Measurements from ENCODE around the gene TRAF3.

Gene TRAF3

GRCh38 chr14:102805941-102806340 is 28.7 kb downstream of the TRAF3 start:
- no CpG with 5 or more reads among the region's 5 CpGs for WGBS (ENCODE audit: extremely low coverage, insufficient coverage, insufficient read length)
- H2BK120ac ChIP-seq (ENCODE audit: insufficient read depth, low read length, poor library complexity), result no peak overlapping the region

GRCh38 chr14:102806447-102806846 is 29.2 kb downstream of the TRAF3 start:
- H2BK5ac ChIP-seq (ENCODE audit: low read depth, low read length, poor library complexity), result no peak overlapping the region
- H3K79me1 ChIP-seq (ENCODE audit: low read length), result no peaks in the 10 kb centered on the region
- WGBS (ENCODE audit: extremely low coverage, insufficient coverage, insufficient read length), result no CpG with 5 or more reads among the region's 4 CpGs
- H4K12ac ChIP-seq (ENCODE audit: low read depth, low read length), result no peak overlapping the region
- DNase-seq, result no peak
- no peaks in the 10 kb centered on the region for H3K9me3 ChIP-seq (ENCODE audit: insufficient read depth, low read depth, low read length)
- no peak overlapping the region for H3K4ac ChIP-seq (ENCODE audit: low read depth, low read length)
- no peak overlapping the region for H2AK5ac ChIP-seq (ENCODE audit: low read length)
- no peak overlapping the region for H3K9ac ChIP-seq (ENCODE audit: low read length)
- no peak overlapping the region for H3K4me2 ChIP-seq (ENCODE audit: low read length)
- no peaks in the 10 kb centered on the region for H3K79me2 ChIP-seq (ENCODE audit: control insufficient read depth, insufficient read depth, low read length, poor library complexity)
- no peak overlapping the region for H2BK12ac ChIP-seq (ENCODE audit: low read length)
- no peak overlapping the region for H3K18ac ChIP-seq (ENCODE audit: low read length)
- no peak overlapping the region for H2AFZ ChIP-seq (ENCODE audit: insufficient read depth, low read length, poor library complexity)
- H3K23ac ChIP-seq (ENCODE audit: low read length), result no peak overlapping the region
- no peak overlapping the region for H4K8ac ChIP-seq (ENCODE audit: low read depth, low read length)
- H3K27ac ChIP-seq (ENCODE audit: low read depth, low read length), result no peak overlapping the region
- H2BK120ac ChIP-seq (ENCODE audit: insufficient read depth, low read length, poor library complexity), result no peak overlapping the region
- H3K4me3 ChIP-seq (ENCODE audit: low read depth, low read length), result no peak overlapping the region
- H3K27me3 ChIP-seq (ENCODE audit: insufficient read depth, low read length), result no peaks in the 10 kb centered on the region
- peaks cover 6 to 7% of the 10 kb centered on the region in 2 experiments for H3K4me1 ChIP-seq (ENCODE audit: control insufficient read depth in 1 of 2, insufficient read depth in 2 of 2, low read length in 2 of 2)
- no peak overlapping the region for H3K14ac ChIP-seq (ENCODE audit: low read length)
- no peaks in the 10 kb centered on the region for H3K36me3 ChIP-seq (ENCODE audit: control insufficient read depth in 1 of 2, insufficient read depth in 2 of 2, low read length in 2 of 2)
- no peak overlapping the region for H4K91ac ChIP-seq (ENCODE audit: low read depth, low read length)

More at GRCh38 chr14:102805941-102806340, 28.7 kb downstream of the TRAF3 start:
- no peak overlapping the region for H4K12ac ChIP-seq (ENCODE audit: low read depth, low read length)
- DNase-seq, result no peak
- no peak overlapping the region for H3K9ac ChIP-seq (ENCODE audit: low read length)
- no peaks in the 10 kb centered on the region for H3K79me2 ChIP-seq (ENCODE audit: control insufficient read depth, insufficient read depth, low read length, poor library complexity)
- H3K18ac ChIP-seq (ENCODE audit: low read length), result no peak overlapping the region
- no peaks in the 10 kb centered on the region for H3K36me3 ChIP-seq (ENCODE audit: control insufficient read depth in 1 of 2, insufficient read depth in 2 of 2, low read length in 2 of 2)
- H3K4ac ChIP-seq (ENCODE audit: low read depth, low read length), result no peak overlapping the region
- no peak overlapping the region for H2AK5ac ChIP-seq (ENCODE audit: low read length)
- no peak overlapping the region for H3K4me2 ChIP-seq (ENCODE audit: low read length)
- no peaks in the 10 kb centered on the region for H3K9me3 ChIP-seq (ENCODE audit: insufficient read depth, low read depth, low read length)
- H4K8ac ChIP-seq (ENCODE audit: low read depth, low read length), result no peak overlapping the region
- H4K91ac ChIP-seq (ENCODE audit: low read depth, low read length), result no peak overlapping the region
- H3K4me1 ChIP-seq (ENCODE audit: control insufficient read depth in 1 of 2, insufficient read depth in 2 of 2, low read length in 2 of 2), result peaks cover 4 to 6% of the 10 kb centered on the region in 2 experiments
- no peak overlapping the region for H3K14ac ChIP-seq (ENCODE audit: low read length)
- H3K23ac ChIP-seq (ENCODE audit: low read length), result no peak overlapping the region
- H3K27ac ChIP-seq (ENCODE audit: low read depth, low read length), result no peak overlapping the region
- no peak overlapping the region for H2AFZ ChIP-seq (ENCODE audit: insufficient read depth, low read length, poor library complexity)
- no peak overlapping the region for H2BK5ac ChIP-seq (ENCODE audit: low read depth, low read length, poor library complexity)
- no peaks in the 10 kb centered on the region for H3K79me1 ChIP-seq (ENCODE audit: low read length)
- H2BK12ac ChIP-seq (ENCODE audit: low read length), result no peak overlapping the region
- no peaks in the 10 kb centered on the region for H3K27me3 ChIP-seq (ENCODE audit: insufficient read depth, low read length)
- H3K4me3 ChIP-seq (ENCODE audit: low read depth, low read length), result no peak overlapping the region

- Histone ChIP-seq H2AK5ac (ENCODE audit: low read length) (no peak overlapping the region), H4K8ac (ENCODE audit: low read depth, low read length) (no peak overlapping the region), H2BK5ac (ENCODE audit: low read depth, low read length, poor library complexity) (no peak overlapping the region), H3K79me2 (ENCODE audit: control insufficient read depth, insufficient read depth, low read length, poor library complexity) (no peaks in the 10 kb centered on the region), H2BK12ac (ENCODE audit: low read length) (no peak overlapping the region), H4K91ac (ENCODE audit: low read depth, low read length) (no peak overlapping the region), H3K4me3 (ENCODE audit: low read depth, low read length) (peak overlapping the region; percentile 25), H3K36me3 (ENCODE audit: control insufficient read depth in 1 of 2, insufficient read depth in 2 of 2, low read length in 2 of 2) (no peaks in the 10 kb centered on the region), H3K18ac (ENCODE audit: low read length) (no peak overlapping the region), H2AFZ (ENCODE audit: insufficient read depth, low read length, poor library complexity) (no peak overlapping the region), H2BK120ac (ENCODE audit: insufficient read depth, low read length, poor library complexity) (no peak overlapping the region), H3K79me1 (ENCODE audit: low read length) (no peaks in the 10 kb centered on the region), H3K27ac (ENCODE audit: low read depth, low read length) (no peak overlapping the region), H3K14ac (ENCODE audit: low read length) (no peak overlapping the region), H3K4me1 (ENCODE audit: control insufficient read depth in 1 of 2, insufficient read depth in 2 of 2, low read length in 2 of 2) (peaks cover 8 to 9% of the 10 kb centered on the region in 2 experiments), H3K9ac (ENCODE audit: low read length) (no peak overlapping the region), H3K23ac (ENCODE audit: low read length) (no peak overlapping the region), H3K4ac (ENCODE audit: low read depth, low read length) (no peak overlapping the region), H3K27me3 (ENCODE audit: insufficient read depth, low read length) (no peaks in the 10 kb centered on the region), H4K12ac (ENCODE audit: low read depth, low read length) (no peak overlapping the region), H3K9me3 (ENCODE audit: insufficient read depth, low read depth, low read length) (no peaks in the 10 kb centered on the region), H3K4me2 (ENCODE audit: low read length) (no peak overlapping the region)
- WGBS (ENCODE audit: extremely low coverage, insufficient coverage, insufficient read length), result no CpG with 5 or more reads among the region's 4 CpGs
- DNase-seq, result no peak
These were observed 29.8 kb downstream of the TRAF3 start for GRCh38 chr14:102807013-102807406.

GRCh38 chr14:102809870-102810269 is 32.6 kb downstream of the TRAF3 start:
- no peak overlapping the region for H3K23ac ChIP-seq (ENCODE audit: low read length)
- no peak overlapping the region for H3K4me3 ChIP-seq (ENCODE audit: low read depth, low read length)
- no peak overlapping the region for H2AFZ ChIP-seq (ENCODE audit: insufficient read depth, low read length, poor library complexity)
- H3K4me1 ChIP-seq (ENCODE audit: control insufficient read depth in 1 of 2, insufficient read depth in 2 of 2, low read length in 2 of 2), result peaks cover 8 to 9% of the 10 kb centered on the region in 2 experiments
- no peak overlapping the region for H4K8ac ChIP-seq (ENCODE audit: low read depth, low read length)
- no peak overlapping the region for H3K27ac ChIP-seq (ENCODE audit: low read depth, low read length)
- DNase-seq, result no peak
- H3K4me2 ChIP-seq (ENCODE audit: low read length), result no peak overlapping the region
- no peak overlapping the region for H4K12ac ChIP-seq (ENCODE audit: low read depth, low read length)
- H2AK5ac ChIP-seq (ENCODE audit: low read length), result no peak overlapping the region
- H3K9me3 ChIP-seq (ENCODE audit: insufficient read depth, low read depth, low read length), result no peaks in the 10 kb centered on the region
- no peak overlapping the region for H2BK5ac ChIP-seq (ENCODE audit: low read depth, low read length, poor library complexity)
- H3K4ac ChIP-seq (ENCODE audit: low read depth, low read length), result no peak overlapping the region
- H3K79me1 ChIP-seq (ENCODE audit: low read length), result no peaks in the 10 kb centered on the region
- H2BK120ac ChIP-seq (ENCODE audit: insufficient read depth, low read length, poor library complexity), result no peak overlapping the region
- no peaks in the 10 kb centered on the region for H3K27me3 ChIP-seq (ENCODE audit: insufficient read depth, low read length)
- H3K36me3 ChIP-seq (ENCODE audit: control insufficient read depth in 1 of 2, insufficient read depth in 2 of 2, low read length in 2 of 2), result no peaks in the 10 kb centered on the region
- H3K79me2 ChIP-seq (ENCODE audit: control insufficient read depth, insufficient read depth, low read length, poor library complexity), result no peaks in the 10 kb centered on the region
- H4K91ac ChIP-seq (ENCODE audit: low read depth, low read length), result no peak overlapping the region
- H3K18ac ChIP-seq (ENCODE audit: low read length), result no peak overlapping the region
- no peak overlapping the region for H2BK12ac ChIP-seq (ENCODE audit: low read length)
- no peak overlapping the region for H3K14ac ChIP-seq (ENCODE audit: low read length)
- WGBS (ENCODE audit: extremely low coverage, insufficient coverage, insufficient read length), result no CpG with 5 or more reads among the region's 3 CpGs
- H3K9ac ChIP-seq (ENCODE audit: low read length), result no peak overlapping the region
